GM18861 (cell line): ENCODE data around the gene GPR82.
"Not testable (repeated sequence)": the region's sequence is repeated elsewhere in the genome, so short reads cannot be mapped to it uniquely, and the experiment has no call there.

Experiments
- ATAC-seq: cut with Tn5 transposase; IDR thresholded peaks from one replicate; pipeline ENCODE4 v1.9.1; 2021; ENCODE audit not compliant: unreplicated experiment

Gene GPR82

DNA sequence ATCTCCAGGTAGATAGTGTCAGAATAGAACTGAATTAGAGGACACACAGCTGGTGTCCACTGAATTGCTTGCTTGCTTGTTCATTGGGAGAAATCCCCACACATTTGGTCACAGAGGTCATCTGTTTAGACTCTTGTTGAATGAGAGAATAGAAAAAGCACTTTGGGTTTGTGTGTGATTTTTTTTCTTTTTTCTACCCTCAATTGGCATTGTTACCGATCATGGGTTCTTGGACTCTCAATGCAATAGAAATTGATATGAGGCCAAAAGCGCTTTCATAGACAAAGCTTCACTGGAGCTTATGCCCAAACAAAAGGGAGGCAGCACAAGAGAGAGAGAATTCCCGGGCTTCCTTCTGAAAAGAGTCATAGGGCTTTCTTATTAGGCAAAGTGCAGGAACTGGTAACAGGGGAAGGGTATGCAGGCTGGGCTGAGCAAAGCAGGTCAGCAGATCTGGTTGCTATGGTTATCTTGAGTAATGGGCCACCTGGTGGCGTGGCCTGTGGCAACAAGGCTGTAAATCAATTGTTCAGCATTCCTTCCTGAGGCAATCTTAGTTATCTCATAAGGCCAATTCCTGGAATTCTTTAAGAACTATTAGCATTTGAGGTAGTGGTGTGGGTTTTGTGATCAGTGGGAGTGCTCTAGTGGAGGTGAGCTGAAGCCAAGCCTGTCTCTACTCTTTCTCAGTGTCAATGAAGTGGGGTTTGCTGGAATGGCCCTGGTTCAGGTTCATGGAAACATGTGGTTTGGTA is 5.3 kb upstream of the GPR82 start:
- ATAC-seq: no peak

- ATAC-seq: not testable (repeated sequence)
Measured at GRCh38 chrX:41719610-41720009, 4.4 kb upstream of the GPR82 start.

DNA sequence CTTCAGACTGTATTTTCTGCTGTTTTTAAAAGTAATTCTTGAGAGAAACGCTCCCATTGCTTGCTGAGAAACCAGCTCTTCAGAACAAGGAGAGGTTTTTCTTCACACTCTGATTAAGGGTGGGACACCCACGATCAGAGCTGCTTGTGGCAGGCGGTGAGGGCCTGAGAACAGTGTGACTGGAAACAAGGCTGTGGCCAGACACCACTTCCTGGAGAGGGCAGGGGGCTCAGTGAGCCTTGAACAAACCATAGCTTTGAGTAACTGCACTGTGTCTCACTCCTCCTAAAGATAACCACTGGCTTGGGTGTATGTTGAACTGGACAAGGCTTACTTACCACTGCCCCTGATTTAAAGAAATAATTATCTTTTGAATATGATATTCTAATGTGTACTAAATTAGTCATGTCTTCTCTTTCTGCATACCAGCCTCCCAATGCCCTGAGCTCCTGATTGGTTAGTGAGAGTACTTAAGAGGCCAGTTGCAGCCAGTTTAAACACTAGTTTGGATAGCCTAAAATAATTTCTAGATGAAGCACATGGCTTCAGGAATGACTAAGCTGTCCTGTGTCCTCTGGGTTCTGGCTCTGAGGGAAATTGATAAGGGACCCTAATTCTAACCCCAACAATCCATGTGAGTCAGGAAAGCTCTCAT is 3.7 kb upstream of the GPR82 start:
- peak; percentile 82 for ATAC-seq

- peak; percentile 27 for ATAC-seq
Measured at GRCh38 chrX:41721590-41721989, 2.4 kb upstream of the GPR82 start.

DNA sequence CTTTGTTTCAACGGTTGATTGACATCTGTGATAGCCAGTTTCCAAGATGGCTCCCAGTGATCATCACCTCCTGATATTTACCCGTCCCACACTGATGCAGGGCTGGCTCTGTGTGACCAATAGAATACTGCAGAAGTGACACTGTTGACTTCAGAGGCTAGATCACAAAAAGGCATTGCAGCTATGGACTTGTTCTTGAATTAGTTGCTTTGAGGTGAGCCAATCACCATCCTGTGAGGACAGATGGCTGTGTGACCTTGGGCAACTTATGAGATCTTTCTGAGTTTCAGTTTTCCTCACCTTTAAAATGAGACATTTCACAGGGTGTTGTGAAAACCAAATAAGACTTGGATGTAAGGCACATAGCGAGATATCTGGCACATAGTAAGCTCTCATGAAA is 1.8 kb upstream of the GPR82 start:
- ATAC-seq: no peak

GRCh38 chrX:41722816-41723618 is 964 bp upstream of the GPR82 start:
- ATAC-seq: no peak

GRCh38 chrX:41728125-41728524 is 4.1 kb downstream of the GPR82 start:
- ATAC-seq: no peak

GRCh38 chrX:41730081-41730480 is 6.1 kb downstream of the GPR82 start:
- no peak for ATAC-seq

GRCh38 chrX:41732260-41732659 is 8.3 kb downstream of the GPR82 start:
- no peak for ATAC-seq

GRCh38 chrX:41733939-41734338 is 10.0 kb downstream of the GPR82 start:
- peak; percentile 93 for ATAC-seq

DNA sequence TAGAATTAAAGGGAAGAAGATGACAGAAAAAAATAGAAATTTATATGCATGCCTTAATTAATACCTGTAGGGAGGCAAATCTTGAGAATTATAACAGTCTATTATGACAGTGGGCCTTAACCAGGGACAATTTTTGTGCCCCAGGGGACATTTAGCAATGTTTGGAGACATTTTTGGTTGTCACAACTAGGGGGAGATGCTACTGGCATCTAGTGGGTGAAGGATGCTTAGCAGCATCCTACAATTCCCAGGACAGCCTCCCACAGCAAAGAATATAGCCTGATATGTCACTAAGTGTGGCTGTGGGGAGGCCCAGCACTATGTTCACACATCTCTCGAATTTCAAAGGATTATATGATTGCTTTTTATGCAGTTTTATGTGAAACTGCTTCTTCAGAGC is 10.5 kb downstream of the GPR82 start:
- no peak for ATAC-seq

GRCh38 chrX:41737065-41737464 is 13.1 kb downstream of the GPR82 start:
- ATAC-seq: no peak

DNA sequence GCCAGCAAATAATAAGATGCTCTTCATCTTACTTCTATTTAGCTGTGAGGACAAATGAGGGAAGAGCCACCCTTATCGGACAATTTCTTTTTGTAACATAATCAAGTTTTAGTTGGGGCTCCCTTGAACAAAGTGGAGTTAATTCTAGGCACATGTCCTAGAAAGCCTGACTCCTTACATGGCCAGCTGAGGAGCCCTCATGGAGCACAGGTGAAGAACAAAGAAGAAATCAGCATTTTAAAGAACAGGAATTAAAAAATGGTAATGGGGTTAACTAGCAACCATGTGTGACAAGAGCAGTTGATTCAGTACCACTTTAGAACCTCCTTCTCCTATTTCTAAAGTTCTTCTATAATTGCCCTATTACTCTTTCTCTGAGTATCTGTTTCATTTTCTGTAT is 15.9 kb downstream of the GPR82 start:
- ATAC-seq: no peak

- no peak for ATAC-seq
Measured at GRCh38 chrX:41750716-41751115, 26.7 kb downstream of the GPR82 start.

DNA sequence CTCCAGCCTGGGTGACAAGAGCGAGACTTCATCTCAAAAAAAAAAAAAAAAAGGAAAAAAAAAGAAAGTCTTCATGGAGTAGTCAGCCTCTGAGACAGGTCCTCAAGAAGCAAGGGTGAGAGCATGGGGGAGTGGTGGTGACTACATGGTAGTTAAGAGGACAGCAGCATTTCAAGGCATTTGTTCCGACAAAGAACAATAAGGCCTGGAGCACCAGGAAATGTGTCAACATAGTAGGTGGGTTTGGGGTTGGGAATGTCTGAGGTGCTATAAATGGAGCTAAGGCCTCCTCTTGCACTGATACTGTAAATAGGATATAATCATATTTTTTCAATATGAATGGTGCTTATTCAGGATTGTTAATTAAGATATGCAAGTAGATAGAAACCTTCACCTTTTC is 34.4 kb downstream of the GPR82 start:
- no peak for ATAC-seq

- ATAC-seq: no peak
Measured at GRCh38 chrX:41759817-41760216, 35.8 kb downstream of the GPR82 start.

DNA sequence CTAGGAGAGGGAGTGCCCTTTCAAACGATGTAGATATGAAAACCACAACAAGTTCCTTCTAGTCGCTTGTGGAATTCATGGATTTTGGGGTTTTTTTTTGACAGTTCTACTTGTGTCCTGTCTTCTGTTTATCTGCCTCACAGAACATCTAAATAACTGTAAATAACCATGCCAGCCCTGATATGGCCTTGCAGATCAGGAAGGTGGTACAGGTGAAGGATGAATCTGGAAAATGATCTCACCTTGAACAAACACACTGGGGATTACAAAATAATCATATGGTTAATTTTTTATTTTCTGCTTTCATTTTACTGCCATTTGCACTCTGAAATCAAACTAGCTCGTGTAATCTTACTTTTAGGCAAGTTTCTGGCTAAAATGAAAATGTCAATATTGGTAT is 37.2 kb downstream of the GPR82 start:
- ATAC-seq: no peak

DNA sequence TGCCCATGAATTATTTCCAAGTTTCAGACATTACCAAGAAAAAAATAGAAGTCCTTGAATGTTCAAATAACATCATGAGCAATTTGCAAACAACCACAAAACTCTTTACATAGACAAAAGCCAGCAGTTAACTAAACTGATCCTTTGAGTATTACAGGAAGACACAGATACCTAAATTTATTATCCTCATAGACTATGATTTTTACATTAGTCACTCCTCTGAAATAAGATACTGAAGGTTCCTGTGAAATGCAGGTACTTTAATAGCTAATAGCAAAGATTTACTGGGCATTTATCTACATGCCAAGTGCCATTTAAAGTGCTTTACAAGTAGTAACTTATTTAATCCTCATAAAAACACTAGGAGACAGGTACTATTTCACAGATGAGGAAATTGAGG is 37.7 kb downstream of the GPR82 start:
- ATAC-seq: no peak

- no peak for ATAC-seq
Measured at GRCh38 chrX:41779030-41779564, 55.1 kb downstream of the GPR82 start.
